HG03520 (cell line): ENCODE results near the gene MLLT3.

Experiments
- ATAC-seq: cut with Tn5 transposase; IDR thresholded peaks from one replicate; pipeline ENCODE4 v1.9.1; 2021; ENCODE audit warnings: mild to moderate bottlenecking, moderate library complexity; ENCODE audit not compliant: unreplicated experiment

MLLT3 gene

DNA sequence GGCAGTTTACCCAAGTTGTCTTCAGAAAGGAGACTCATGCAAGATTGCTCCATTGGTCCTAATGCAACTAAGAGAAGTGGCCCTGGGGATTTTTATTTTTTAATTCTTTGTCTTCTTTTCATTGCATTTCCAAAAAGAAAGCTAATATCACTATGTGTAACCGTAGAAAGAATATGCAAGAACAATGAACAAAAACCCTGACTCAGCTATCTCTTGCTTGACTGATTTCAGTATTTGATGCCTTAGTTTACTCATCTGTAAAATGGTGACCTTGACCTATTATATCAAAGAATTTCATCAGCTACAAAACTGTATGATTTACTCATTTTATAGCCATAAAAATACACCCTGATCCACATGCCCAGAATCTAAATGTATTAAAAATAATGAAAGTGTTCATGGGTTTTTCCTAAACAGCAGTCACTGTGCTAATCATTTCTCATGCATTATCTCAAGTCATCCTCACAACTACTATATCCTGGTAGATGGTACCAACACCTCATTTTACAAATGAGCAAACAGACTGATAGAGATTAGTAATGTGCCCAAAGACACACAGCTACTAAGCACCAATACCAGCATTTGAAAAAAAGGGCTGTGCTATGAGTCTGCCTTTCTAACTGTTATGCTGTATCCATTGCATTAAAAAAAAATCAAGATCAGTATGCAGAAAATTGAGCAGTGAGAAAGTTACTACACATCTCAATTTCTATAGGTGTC is 185.7 kb downstream of the MLLT3 start:
- ATAC-seq = no peak

DNA sequence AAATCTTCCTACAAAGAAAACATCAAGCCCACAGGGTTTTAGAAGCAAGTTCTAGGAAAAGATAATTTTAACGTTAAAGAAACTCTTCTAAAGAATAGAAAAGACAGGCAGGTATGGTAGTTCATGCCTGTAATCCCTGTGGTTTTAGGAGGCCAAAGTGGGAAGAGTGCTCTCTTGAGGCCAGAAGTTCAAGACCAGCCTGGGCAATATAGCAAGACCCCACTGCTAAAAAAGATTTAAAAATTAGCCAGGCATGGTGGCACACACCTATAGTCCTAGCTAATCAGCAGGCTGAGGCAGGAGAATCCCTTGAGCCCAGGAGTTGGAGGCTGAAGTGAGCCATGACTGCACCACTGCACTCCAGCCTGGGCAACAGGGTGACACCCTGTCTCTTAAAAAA is 193.3 kb downstream of the MLLT3 start:
- ATAC-seq = no peak

- no peak for ATAC-seq
Measured at GRCh38 chr9:20427359-20427758, 194.9 kb downstream of the MLLT3 start.

DNA sequence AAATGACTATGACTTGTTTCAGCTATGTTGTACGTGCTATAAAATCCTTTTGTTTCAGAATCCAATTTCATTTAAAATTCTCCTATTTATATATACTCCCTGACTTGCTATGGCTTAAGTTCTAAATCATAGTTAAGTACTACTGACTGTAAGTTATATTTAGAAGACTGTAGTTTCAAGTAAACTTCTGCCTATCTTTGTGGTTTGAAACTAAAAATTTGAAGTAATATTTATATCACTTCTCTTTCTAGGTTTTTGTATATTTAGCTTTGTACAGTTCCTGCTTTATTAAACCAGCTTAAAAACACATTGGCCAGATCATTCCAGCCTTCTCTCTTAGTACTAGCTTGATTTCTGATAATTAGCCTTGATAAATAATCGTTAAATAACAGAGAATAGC is 196.3 kb downstream of the MLLT3 start:
- ATAC-seq = peak; percentile 64

- ATAC-seq = no peak
Measured at GRCh38 chr9:20419533-20419932, 202.8 kb downstream of the MLLT3 start.

GRCh38 chr9:20418485-20418884 is 203.8 kb downstream of the MLLT3 start:
- no peak for ATAC-seq

DNA sequence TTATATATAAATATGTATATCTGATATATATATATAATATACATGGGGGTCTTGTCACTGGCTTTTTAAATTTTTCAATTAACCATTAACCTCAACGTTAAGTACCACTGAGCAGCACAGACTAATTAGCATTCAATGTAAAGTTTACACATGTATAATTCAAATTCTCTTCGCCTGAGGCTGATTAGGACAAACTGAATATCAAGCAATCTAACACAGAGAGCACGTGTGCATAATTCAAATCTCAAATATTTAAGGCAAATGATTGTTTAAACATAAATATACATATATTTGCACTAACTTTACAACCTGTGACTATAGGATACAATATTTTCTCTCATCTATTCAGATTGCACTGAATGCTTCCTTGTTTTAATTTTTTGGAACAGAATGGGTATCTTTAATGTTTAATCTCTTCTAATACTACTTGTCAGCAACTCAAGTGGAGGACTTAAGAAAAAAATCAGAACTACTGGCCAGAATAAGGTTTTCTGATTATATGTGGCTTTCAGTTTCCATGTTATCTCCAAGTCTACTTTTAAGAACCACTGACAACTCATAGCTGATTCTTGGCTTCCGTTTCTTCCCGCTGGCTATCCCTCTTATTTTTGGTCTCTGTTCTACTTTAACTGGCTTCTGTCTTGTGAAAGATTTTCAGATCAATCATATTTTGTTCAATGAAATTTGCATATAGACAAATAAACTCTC is 204.8 kb downstream of the MLLT3 start:
- ATAC-seq = no peak

DNA sequence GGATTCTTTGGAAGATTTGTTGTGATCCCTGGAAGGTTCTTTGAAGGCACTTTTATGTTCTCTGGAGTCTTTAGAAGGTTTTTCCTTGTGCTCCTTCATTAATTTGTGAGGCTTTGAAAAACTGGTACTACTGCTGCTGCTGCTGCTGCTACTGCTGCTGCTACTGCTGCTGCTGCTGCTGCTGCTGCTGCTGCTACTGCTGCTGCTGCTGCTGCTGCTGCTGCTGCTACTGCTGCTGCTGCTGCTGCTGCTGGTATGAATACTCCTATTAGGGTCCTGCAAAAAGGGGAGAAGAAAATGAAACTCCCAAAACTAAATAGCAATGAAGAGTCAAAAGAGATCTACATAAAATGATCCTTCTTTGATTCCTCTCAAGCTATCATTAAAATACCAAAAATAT is 208.1 kb downstream of the MLLT3 start:
- ATAC-seq = no peak

DNA sequence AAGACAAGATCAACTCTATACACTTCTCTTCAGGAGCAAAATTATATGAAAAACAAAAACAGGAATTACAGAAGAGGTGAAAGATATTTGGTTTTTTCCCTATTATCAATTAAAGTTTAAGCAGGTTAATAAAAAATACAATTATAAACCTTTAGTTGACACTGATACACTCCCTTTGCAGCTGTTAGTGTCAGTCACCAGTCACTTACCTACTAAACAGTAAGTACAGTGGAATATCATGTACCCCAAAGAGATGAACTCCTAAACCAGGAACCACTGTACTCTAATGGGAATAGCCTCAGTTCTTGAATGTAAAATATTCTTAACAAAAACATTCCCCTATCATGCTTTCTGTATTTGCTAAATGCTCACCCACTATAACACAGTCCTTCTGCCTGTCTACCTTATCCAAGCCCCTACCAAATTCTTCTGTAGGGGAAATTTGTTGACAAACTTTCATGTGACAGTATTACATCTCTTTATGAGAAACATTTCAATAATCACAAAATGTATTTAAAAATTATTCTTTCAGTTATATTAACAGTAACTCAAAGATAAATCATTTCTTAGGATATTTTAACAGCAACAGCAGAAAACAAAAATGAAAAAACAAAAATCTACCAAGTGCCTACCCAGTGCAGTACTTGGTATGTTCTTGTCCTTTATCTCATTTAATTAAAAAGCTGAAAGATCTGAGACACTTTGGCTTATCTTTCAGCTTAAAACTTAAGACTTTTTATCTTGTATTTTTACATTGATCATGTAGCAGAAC is 212.8 kb downstream of the MLLT3 start:
- ATAC-seq = no peak

DNA sequence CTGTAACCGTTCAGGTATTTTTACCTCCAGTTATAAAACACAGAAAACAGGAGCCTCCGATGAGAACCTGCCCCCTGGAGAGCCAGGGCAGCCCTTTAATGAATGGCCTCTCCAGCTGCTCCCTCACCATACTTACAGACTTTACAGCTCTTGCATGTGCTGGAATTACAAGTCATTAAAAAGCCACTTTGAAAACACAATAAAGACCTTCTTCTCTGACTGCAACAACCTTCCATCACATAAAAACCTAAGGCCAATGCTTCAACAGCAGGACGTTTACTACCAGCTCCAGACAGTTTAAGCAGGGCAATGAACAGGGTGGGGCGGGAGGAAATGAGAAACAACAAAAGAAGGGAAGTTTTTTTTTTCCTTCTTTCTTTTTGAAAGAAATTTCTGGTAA is 213.8 kb downstream of the MLLT3 start:
- no peak for ATAC-seq

GRCh38 chr9:20407013-20407412 is 215.3 kb downstream of the MLLT3 start:
- no peak for ATAC-seq

- no peak for ATAC-seq
Measured at GRCh38 chr9:20406344-20406743, 216.0 kb downstream of the MLLT3 start.

DNA sequence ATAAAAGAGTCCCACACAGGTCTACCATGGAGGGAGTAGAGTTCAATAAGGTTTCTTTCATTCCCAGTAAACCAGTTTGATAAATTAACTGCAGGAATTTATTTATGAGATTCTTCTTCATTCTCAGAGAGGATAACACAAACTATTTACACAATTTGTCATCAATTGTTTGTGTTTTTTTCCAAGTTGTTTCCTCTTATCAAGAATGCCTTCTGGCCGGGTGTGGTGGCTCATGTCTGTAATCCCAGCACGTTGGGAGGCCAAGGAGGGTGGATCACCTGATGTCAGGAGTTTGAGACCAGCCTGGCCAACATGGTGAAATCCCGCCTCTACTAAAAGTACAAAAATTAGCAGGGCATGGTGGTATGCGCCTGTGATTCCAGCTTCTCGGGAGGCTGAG is 216.7 kb downstream of the MLLT3 start:
- ATAC-seq = no peak

DNA sequence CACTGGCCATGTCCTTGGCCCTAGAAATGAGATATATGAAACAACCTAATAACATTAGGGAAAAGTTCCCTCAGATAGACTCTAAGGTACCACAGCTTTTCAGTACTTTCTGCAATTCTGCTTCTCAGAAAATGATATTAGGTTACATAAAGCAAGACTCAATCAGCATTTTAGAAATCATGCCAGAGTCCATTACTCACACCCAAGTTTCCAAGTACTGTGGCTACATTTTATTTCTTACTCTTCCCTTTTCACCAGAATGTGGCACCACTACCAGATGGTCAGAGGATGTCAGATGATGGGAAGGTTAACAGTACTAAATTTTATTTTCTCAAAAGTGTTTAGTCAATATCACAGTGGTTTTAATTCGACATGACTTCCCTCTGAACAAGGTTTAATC is 217.2 kb downstream of the MLLT3 start:
- no peak for ATAC-seq

DNA sequence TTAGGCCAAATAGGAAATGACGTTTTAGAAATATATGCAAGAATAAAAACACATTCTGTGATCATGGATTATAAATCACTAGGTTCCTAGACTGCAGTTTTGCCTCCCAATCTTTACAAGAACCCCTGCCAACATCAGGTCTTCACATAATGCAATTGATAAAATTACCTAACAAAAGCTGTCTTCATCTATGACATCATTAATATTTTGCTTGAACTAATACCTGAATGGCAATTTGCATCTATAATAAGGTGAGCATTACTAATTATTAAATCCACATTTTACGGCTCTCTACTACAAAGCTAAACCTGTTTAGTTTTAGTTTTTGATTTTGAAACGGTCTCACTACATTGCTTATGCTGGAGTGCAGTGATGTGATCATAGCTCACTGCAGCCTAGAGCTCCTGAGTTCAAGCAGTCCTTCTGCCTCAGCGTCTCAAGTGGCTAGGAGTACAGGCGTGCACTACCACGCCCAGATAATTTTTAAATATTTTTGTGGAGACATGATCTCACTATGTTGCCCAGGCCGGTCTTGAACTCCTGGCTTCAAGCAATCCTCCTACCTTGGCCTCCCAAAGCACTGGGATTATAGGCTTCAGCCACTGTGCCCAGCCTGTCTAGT is 218.0 kb downstream of the MLLT3 start:
- ATAC-seq = no peak

DNA sequence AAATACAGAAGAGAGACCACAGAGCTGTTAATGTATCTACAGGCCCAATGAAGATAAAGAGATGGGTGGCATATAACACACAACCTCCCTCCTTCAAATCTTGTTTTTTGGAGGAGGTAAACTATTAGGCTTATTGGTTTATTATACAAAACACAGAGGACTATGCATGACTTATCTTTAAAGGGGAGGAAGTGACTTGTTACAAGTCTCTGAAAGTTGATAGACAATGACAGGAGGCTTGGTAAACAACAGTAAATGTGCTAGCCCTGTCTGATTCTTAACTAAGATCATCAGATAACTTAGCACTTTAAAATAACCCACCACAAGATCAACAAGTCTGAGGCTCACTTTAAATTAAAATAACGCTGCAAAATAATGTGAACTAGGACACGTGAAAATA is 219.0 kb downstream of the MLLT3 start:
- no peak for ATAC-seq

GRCh38 chr9:20402273-20402875 is 219.9 kb downstream of the MLLT3 start:
- no peak for ATAC-seq

GRCh38 chr9:20398536-20399338 is 223.6 kb downstream of the MLLT3 start:
- ATAC-seq = no peak

DNA sequence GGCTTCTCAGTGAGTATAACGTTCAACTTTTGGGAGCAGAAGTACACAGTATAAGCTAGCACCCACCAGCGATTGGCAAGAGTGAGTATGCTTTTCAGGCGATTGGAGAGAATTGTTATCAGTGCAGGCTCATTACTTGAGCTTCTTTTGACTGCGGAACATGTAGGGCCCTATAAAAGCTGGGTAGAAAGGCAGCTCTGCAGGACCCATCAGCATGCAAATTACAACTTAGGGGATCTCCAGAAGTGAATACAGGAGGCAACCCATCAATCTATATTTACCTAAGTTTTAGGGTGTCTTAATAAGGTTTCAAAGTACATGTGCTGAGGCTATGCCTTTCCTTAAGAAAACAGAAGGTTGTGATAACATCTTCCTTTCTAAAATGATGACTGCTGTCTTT is 225.0 kb downstream of the MLLT3 start:
- no peak for ATAC-seq

- no peak for ATAC-seq
Measured at GRCh38 chr9:20396509-20396908, 225.8 kb downstream of the MLLT3 start.
